GM21529 (cell line): ENCODE results near the gene LETM1.
A peak's percentile ranks its signal among the peaks of the same experiment; 100 is the strongest.

Experiments
- ATAC-seq: cut with Tn5 transposase; IDR thresholded peaks from one replicate; pipeline ENCODE4 v1.9.1; 2021; ENCODE audit not compliant: unreplicated experiment

The LETM1 gene

GRCh38 chr4:1873291-1873690 is 17.3 kb upstream of the LETM1 start:
- ATAC-seq = no peak

- no peak for ATAC-seq
Observed at GRCh38 chr4:1872870-1873269, 16.9 kb upstream of the LETM1 start.

- ATAC-seq = peak; percentile 2
Observed at GRCh38 chr4:1871471-1872021, 15.6 kb upstream of the LETM1 start.

GRCh38 chr4:1870578-1871443 is 14.9 kb upstream of the LETM1 start, which contains the start of gene NSD2:
Gene NSD2, plus strand, starts transcription at chr4:1871393. Its CDS starts 29,262 bp downstream, at chr4:1900655.
- ATAC-seq = peak; percentile 61

GRCh38 chr4:1870328-1870577 is 14.3 kb upstream of the LETM1 start:
- peak; percentile 63 for ATAC-seq

GRCh38 chr4:1869530-1870327 is 13.8 kb upstream of the LETM1 start:
- ATAC-seq = peak; percentile 14

GRCh38 chr4:1868912-1869311 is 13.0 kb upstream of the LETM1 start:
- ATAC-seq = no peak

- ATAC-seq = no peak
Observed at GRCh38 chr4:1868293-1868692, 12.3 kb upstream of the LETM1 start.

GRCh38 chr4:1866189-1866661 is 10.3 kb upstream of the LETM1 start:
- no peak for ATAC-seq

- no peak for ATAC-seq
Observed at GRCh38 chr4:1864076-1865008, 8.4 kb upstream of the LETM1 start.

GRCh38 chr4:1863297-1864033 is 7.5 kb upstream of the LETM1 start:
- ATAC-seq = no peak

- no peak for ATAC-seq
Observed at GRCh38 chr4:1862961-1863296, 7.0 kb upstream of the LETM1 start.

- ATAC-seq = no peak
Observed at GRCh38 chr4:1862055-1862911, 6.3 kb upstream of the LETM1 start.

GRCh38 chr4:1859389-1859753 is 3.4 kb upstream of the LETM1 start:
- no peak for ATAC-seq

GRCh38 chr4:1857931-1858330 is 2.0 kb upstream of the LETM1 start:
- no peak for ATAC-seq

- ATAC-seq = no peak
Observed at GRCh38 chr4:1856943-1857699, 1.2 kb upstream of the LETM1 start.

GRCh38 chr4:1855333-1856070 is 454 bp downstream of the LETM1 start:
- ATAC-seq = peak; percentile 5

GRCh38 chr4:1854752-1855151 is 1.2 kb downstream of the LETM1 start:
- ATAC-seq = no peak
